GM10248 (cell line): ENCODE data around the gene ARHGEF10L.

ENCODE experiments used
- CTCF ChIA-PET: fragments of 300-600 bp; sonication (Branson Sonifier 250); formaldehyde crosslinking; extraction: SDS; loops from one replicate; lab custom pipeline; 2021; ENCODE audit warnings: antibody characterized with exemption; lab: Yijun Ruan, JAX
- POLR2A ChIA-PET: fragments of 350-650 bp; sonication (Branson Sonifier 250); formaldehyde crosslinking; extraction: SDS; loops from one replicate; lab custom pipeline; 2020; ENCODE audit warnings: antibody characterized with exemption; lab: Yijun Ruan, JAX
- DNase-seq: peaks from one replicate; pipeline ENCODE4 v3.0.0; 2012; ENCODE audit errors: extremely low spot score
- CTCF ChIP-seq: IDR thresholded peaks from 2 replicates; pipeline ENCODE4 v1.5.1; 2012; ENCODE audit warnings: mild to moderate bottlenecking, low read depth; ENCODE audit errors: extremely low read depth, missing control alignments, control extremely low read depth

ARHGEF10L gene

DNA sequence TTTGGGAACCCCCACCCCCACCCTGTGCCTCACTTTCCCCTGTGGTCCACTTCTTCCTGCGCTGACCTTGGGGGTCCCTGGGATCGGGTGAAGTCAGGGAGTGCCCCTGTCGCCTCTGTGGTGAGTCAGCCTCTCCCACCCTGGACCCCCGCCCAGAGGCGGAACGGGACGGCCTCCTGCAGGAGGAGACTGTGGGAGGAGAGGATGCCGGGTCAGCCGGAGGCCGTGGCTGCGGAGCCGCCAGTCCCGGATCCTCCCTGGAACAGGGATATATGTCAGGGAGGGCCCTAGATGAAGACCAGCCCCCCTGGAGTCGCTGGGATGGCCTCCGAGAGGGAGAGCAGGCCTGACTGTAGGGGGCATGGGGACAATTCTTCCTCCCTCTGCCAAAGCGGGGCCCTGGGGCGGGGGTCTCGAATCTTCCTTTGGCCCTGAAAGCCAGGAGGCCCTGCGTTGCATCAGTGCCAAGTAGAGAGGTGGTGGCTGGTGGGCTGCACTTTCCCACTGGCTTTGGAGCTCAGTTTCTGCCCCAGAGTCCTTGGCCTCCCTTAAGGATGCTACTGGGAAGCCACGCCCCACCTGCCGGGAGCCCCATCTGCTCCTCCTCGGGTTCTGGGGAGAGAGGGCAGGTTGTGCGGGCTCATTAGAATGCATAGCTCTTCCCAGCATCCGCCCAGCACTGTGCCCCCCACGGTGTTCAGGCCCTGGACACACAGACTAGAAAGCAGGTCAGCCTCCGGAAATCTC, 930 bp downstream of the ARHGEF10L start:
- TF ChIP-seq CTCF = no peak
- no peak for DNase-seq
- CTCF ChIA-PET = interaction anchor here (1.4 kb wide), 1 partner anchor 49 kb away, joined by 3 read pairs; no protein-coding TSS in a partner anchor
- POLR2A ChIA-PET = no interaction called here

- no peak for DNase-seq
- CTCF ChIA-PET = interaction anchor here (0.9 kb wide), 1 partner anchor 64 kb away, joined by 4 read pairs; no protein-coding TSS in a partner anchor
- POLR2A ChIA-PET = no interaction called here
- TF ChIP-seq CTCF = no peak
Observed at GRCh38 chr1:17542645-17543044, 3.1 kb downstream of the ARHGEF10L start.

DNA sequence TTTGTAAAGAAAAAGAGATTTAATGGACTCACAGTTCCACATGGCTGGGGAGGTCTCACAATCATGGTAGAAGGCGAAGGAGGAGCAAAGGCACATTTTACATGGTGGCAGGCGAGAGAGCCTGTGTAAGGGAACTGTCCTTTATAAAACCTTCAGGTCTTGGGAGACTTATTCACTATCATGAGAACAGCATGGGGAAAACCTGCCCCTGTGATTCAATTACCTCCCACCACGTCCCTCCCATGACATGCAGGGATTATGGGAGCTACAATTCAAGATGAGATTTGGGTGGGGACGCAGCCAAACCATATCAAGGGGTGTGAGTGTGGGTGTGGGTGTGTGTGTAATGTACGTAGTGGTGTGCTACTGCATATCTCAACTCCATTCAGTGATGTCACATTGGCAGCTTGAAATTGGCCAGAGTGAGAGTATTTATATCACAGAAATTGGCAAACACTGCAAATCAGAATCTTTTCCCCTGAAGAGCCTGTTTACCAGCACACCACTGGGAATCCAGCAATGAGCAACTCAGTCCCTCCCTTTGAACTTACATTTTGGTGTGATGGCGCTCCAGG, 5.4 kb downstream of the ARHGEF10L start:
- POLR2A ChIA-PET = no interaction called here
- DNase-seq = no peak
- CTCF ChIA-PET = interaction anchor here (1.0 kb wide), 1 partner anchor 12 kb away, joined by 3 read pairs; no protein-coding TSS in a partner anchor
- TF ChIP-seq CTCF = no peak

DNA sequence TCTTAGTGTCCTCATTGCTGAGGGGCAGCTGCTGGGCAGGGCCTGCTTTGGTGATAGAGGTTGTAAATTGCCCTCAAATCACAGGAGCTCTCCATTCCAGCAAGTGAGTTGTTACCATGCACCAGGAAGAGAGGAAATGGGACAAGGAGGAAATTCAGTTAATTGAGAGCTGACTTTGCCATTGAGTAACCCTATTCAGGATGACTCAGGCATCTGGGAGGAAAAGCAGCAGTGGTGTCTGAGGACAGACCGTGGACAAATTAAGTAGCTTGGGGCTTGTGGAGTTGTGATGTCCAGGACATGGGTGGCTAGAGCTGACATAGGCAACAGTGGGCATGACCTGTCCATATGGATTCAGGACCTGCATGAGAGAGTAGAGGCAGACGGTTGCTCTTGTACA, 5.9 kb downstream of the ARHGEF10L start:
- ChIA-PET CTCF (interaction anchor here (1.0 kb wide), 1 partner anchor 13 kb away, joined by 3 read pairs; no protein-coding TSS in a partner anchor), POLR2A (no interaction called here)
- no peak for DNase-seq
- TF ChIP-seq CTCF = no peak

DNA sequence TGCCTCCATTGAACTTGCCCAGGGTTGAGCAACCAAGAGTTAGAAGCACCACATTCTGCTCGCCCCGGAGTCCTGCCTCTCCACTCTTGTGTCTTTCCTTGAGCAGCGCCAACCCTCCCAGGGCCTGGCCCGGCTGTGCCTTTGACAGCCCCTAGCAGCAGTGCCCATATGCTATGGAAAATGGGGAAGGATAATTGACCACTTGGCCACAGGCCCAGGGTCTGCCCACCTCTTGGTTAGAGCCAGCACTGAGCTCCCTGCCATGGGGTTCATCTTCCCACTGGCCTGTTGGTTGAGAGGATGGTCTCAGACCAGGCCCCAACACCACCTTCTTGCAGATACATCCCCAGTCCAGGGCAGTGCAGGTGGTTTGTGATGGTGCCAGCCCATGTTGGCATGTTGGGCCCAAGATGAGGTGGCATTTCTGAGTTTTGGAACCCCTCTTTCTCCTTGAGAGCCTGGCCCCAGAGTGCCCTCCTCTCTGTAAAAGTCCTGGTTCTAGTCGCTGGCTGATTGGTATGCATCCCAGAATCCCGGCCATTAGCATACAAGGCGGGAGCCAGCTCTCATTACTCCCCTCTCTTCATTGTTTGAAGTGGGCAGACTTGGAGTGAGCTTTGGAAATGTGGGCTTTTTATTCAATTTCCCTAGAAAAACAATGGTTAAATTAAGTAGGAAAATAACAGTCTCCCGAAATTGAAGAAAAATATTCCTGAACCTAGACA, 7.6 kb downstream of the ARHGEF10L start:
- no peak for DNase-seq
- TF ChIP-seq CTCF = no peak
- ChIA-PET POLR2A (no interaction called here), CTCF (interaction anchor here (3.0 kb wide), 2 partner anchors 10 to 44 kb away, joined by 8 to 10 read pairs; no protein-coding TSS in a partner anchor)

DNA sequence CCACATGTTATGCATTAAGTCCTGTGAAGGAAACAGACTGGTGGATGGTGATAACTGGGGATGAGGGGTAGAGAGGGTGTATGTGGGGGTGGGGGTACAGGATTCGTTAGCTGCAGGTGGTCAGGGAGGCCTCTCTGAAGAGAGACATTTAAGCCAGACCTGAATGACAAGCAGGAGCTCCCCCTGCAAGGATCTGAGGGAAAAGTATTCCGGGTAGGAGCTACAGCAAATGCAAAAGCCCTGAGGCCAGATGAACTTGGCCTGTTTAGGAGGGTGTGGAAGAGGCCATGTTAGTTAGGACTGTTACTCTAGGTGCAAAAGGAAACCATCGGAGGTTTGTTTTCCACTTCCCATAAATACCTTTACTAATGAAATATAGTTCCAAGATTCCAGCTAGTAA, 9.9 kb downstream of the ARHGEF10L start:
- ChIA-PET CTCF (interaction anchor here (1.6 to 3.0 kb wide), 4 partner anchors 12 to 46 kb away, joined by 3 to 10 read pairs (median 6); no protein-coding TSS in a partner anchor), POLR2A (no interaction called here)
- TF ChIP-seq CTCF = no peak
- no peak for DNase-seq
